K562 (cell line): Measurements from ENCODE around the gene GGACT. TPM values are rescaled to one million over a fixed set of nuclear protein-coding genes. Genes with fewer than 3 reads are reported as not detected.

Source experiments
- ATAC-seq: fragments of 200-7000 bp; cut with Tn5 transposase; 3 replicates; pipeline ENCODE4 v1.9.1; 2020; ENCODE audit warnings: moderate library complexity
- BruUV-seq: library from RNA; stranded (reverse); fragments of 400-500 nt; replicated peaks from 2 replicates; lab custom pipeline; 2021; lab: Mats Ljungman, UMichigan
- CTCF ChIA-PET: fragments of 300-600 bp; formaldehyde crosslinking; extraction: SDS; loops from one replicate; lab custom pipeline; 2021; ENCODE audit warnings: low intra/inter-chr PET ratio; lab: Yijun Ruan, JAX
- POLR2A ChIA-PET: fragments of 300-600, 350-650 bp; sonication (Branson Sonifier 250); formaldehyde crosslinking; extraction: SDS; loops from one replicate; lab custom pipeline; 2021; ENCODE audit warnings: antibody characterized with exemption, inconsistent platforms; lab: Yijun Ruan, JAX
- DNase-seq, 4 experiments: peaks; one replicate each; pipeline versions ENCODE4 v3.0.0 to v3.0.0-alpha.2; 2011 to 2018; ENCODE audit warnings: low spot score in 3 of 4, mixed read lengths in 3 of 4; ENCODE audit errors: extremely low read depth in 1 of 4
- FAIRE-seq: peaks from 2 replicates; lab custom pipeline; 2011; peaks lifted over from hg19 to GRCh38; lab: Jason Lieb, UNC
- H2AFZ ChIP-seq: 2 replicates; pipeline ENCODE4 v1.6.0; 2011; ENCODE audit warnings: low read depth, low read length, control low read depth, inconsistent platforms
- H3K27ac ChIP-seq: fragments of 200-600 bp; 3 replicates; pipeline ENCODE4 v1.8.0; 2011; ENCODE audit warnings: low read depth, mild to moderate bottlenecking, control low read depth, inconsistent platforms, low read length, moderate library complexity, mixed read lengths; ENCODE audit errors: extremely low read depth
- H3K27me3 ChIP-seq, 2 experiments: fragments of 300-600 bp in 1 of 2; 2 replicates in 1 of 2; 3 replicates in 1 of 2; pipeline versions ENCODE4 v1.6.0 to v1.8.0; 2011; ENCODE audit warnings: inconsistent platforms in 2 of 2, low read length in 2 of 2, mild to moderate bottlenecking in 1 of 2, mixed read lengths in 1 of 2, moderate library complexity in 1 of 2; ENCODE audit not compliant: control insufficient read depth in 2 of 2, insufficient read depth in 2 of 2
- H3K36me3 ChIP-seq: fragments of 300-600 bp; 3 replicates; pipeline ENCODE4 v1.8.0; 2011; ENCODE audit warnings: mild to moderate bottlenecking, low read length, inconsistent platforms; ENCODE audit not compliant: control insufficient read depth, insufficient read depth
- H3K4me1 ChIP-seq, 2 experiments: fragments of 200-600 bp in 1 of 2; replicated peaks in 1 of 2; 2 replicates in 1 of 2; 3 replicates in 1 of 2; pipeline versions ENCODE4 v1.5.1 to v1.8.0; 2011; ENCODE audit warnings: inconsistent platforms in 2 of 2, low read length in 2 of 2, mild to moderate bottlenecking in 1 of 2, mixed read lengths in 1 of 2, moderate library complexity in 1 of 2; ENCODE audit not compliant: control insufficient read depth in 2 of 2, insufficient read depth in 2 of 2
- H3K4me2 ChIP-seq: 2 replicates; pipeline ENCODE4 v1.6.1; 2011; ENCODE audit warnings: low read length, control low read depth, inconsistent platforms, mixed read lengths; ENCODE audit not compliant: insufficient read depth
- H3K4me3 ChIP-seq: fragments of 200-600 bp; sonication (generic), shearing (Covaris generic); 2 replicates; pipeline ENCODE4 v1.5.1; 2016; ENCODE audit warnings: control low read depth, inconsistent platforms
- H3K79me2 ChIP-seq: fragments of 200-600 bp; 3 replicates; pipeline ENCODE4 v1.8.0; 2011; ENCODE audit warnings: low read length, inconsistent platforms; ENCODE audit not compliant: control insufficient read depth, insufficient read depth
- H3K9ac ChIP-seq, 2 experiments: 2 replicates each; pipeline versions ENCODE4 v1.6.0 to v1.6.1; 2011; ENCODE audit warnings: low read depth in 2 of 2, low read length in 2 of 2, control low read depth in 1 of 2, inconsistent platforms in 1 of 2, mild to moderate bottlenecking in 1 of 2, mixed read lengths in 1 of 2; ENCODE audit not compliant: insufficient read depth in 1 of 2
- H3K9me1 ChIP-seq: one replicate; pipeline ENCODE4 v1.6.0; 2011; ENCODE audit warnings: inconsistent platforms, mild to moderate bottlenecking, low read length, moderate library complexity; ENCODE audit not compliant: control insufficient read depth, insufficient read depth
- H3K9me3 ChIP-seq: replicated peaks from 2 replicates; pipeline ENCODE4 v1.5.1; 2011; ENCODE audit warnings: low read depth, low read length, inconsistent platforms; ENCODE audit not compliant: control insufficient read depth, insufficient read depth
- H4K20me1 ChIP-seq: replicated peaks from 2 replicates; pipeline ENCODE4 v1.6.1; 2011; ENCODE audit warnings: low read length, inconsistent platforms, mixed read lengths; ENCODE audit not compliant: control insufficient read depth, insufficient read depth
- ARID1B ChIP-seq: fragments of 450-650 bp; IDR thresholded peaks from 2 replicates; pipeline ENCODE4 v1.6.1; 2016; ENCODE audit warnings: antibody characterized with exemption, mild to moderate bottlenecking, inconsistent platforms
- DMBX1 ChIP-seq: fragments of 250-450 bp; sonication (Bioruptor Pico); IDR thresholded peaks from 2 replicates; pipeline ENCODE4 v1.8.0; 2022; ENCODE audit warnings: inconsistent platforms, mild to moderate bottlenecking, moderate library complexity, borderline replicate concordance
- ESRRB ChIP-seq: fragments of 250-450 bp; sonication (Bioruptor Pico); IDR thresholded peaks from 2 replicates; pipeline ENCODE4 v1.5.0; 2020; ENCODE audit warnings: mild to moderate bottlenecking, moderate library complexity, borderline replicate concordance
- GATA2 ChIP-seq: sonication (generic); formaldehyde crosslinking; IDR thresholded peaks from 2 replicates; pipeline ENCODE4 v1.4.0; 2020; ENCODE audit warnings: mild to moderate bottlenecking, missing genetic modification reagents
- HDGF ChIP-seq: fragments of 450-650 bp; IDR thresholded peaks from 2 replicates; pipeline ENCODE4 v1.6.1; 2016
- HEY1 ChIP-seq: fragments of 250-450 bp; sonication (Bioruptor Pico); IDR thresholded peaks from 2 replicates; pipeline ENCODE4 v1.5.0; 2020; ENCODE audit warnings: mild to moderate bottlenecking, moderate library complexity, borderline replicate concordance
- ILF3 ChIP-seq: fragments of 450-650 bp; IDR thresholded peaks from 2 replicates; pipeline ENCODE4 v1.6.1; 2018; ENCODE audit warnings: antibody characterized with exemption, mild to moderate bottlenecking, moderate library complexity, borderline replicate concordance
- MAFG ChIP-seq: fragments of 450-650 bp; conservative IDR thresholded peaks from 2 replicates; pipeline ENCODE4 v1.6.1; 2016; ENCODE audit warnings: missing genetic modification characterization, missing compliant biosample characterization
- MCM7 ChIP-seq, 2 experiments: fragments of 450-650 bp; IDR thresholded peaks; 2 replicates each; pipeline ENCODE4 v1.6.1; 2016 to 2018
- MEIS2 ChIP-seq: fragments of 450-650 bp; IDR thresholded peaks from 2 replicates; pipeline ENCODE4 v1.6.1; 2014; ENCODE audit warnings: mild to moderate bottlenecking; ENCODE audit not compliant: partially characterized antibody
- PATZ1 ChIP-seq: fragments of 250-450 bp; sonication (Bioruptor Pico); IDR thresholded peaks from 2 replicates; pipeline ENCODE4 v1.5.0; 2020; ENCODE audit warnings: mild to moderate bottlenecking, borderline replicate concordance
- PTBP1 ChIP-seq: fragments of 200-400 bp; formaldehyde crosslinking; IDR thresholded peaks from 2 replicates; pipeline ENCODE4 v1.6.1; 2017; ENCODE audit warnings: low read depth, low read length
- SMARCE1 ChIP-seq: fragments of 450-650 bp; IDR thresholded peaks from 2 replicates; pipeline ENCODE4 v1.7.1; 2016; ENCODE audit warnings: mild to moderate bottlenecking
- ZBTB17 ChIP-seq: fragments of 450-650 bp; formaldehyde crosslinking; IDR thresholded peaks from 2 replicates; pipeline ENCODE4 v1.4.0; 2020; ENCODE audit warnings: mild to moderate bottlenecking
- ZBTB33 ChIP-seq: sonication (generic); formaldehyde crosslinking; IDR thresholded peaks from 2 replicates; pipeline ENCODE4 v1.8.1; 2023; ENCODE audit warnings: mild to moderate bottlenecking, missing genetic modification reagents
- ZBTB9 ChIP-seq: fragments of 450-650 bp; formaldehyde crosslinking; IDR thresholded peaks from 2 replicates; pipeline ENCODE4 v1.4.0; 2020; ENCODE audit warnings: mild to moderate bottlenecking, moderate library complexity
- ZNF280A ChIP-seq: fragments of 450-650 bp; IDR thresholded peaks from 2 replicates; pipeline ENCODE4 v1.6.1; 2018; ENCODE audit warnings: mild to moderate bottlenecking, low read depth; ENCODE audit not compliant: partially characterized antibody
- WGBS: fragments of 100-300 bp; shearing (Covaris generic); methylation state at CpG from one replicate; pipeline ENCODE4 v1.1.6; 2016; ENCODE audit warnings: low coverage, mixed read lengths; ENCODE audit not compliant: insufficient coverage; ENCODE audit errors: missing lambda C conversion rate; 5-methylcytosine and 5-hydroxymethylcytosine counted together
- in situ Hi-C: fragments of 300-500 bp; cut with MboI; formaldehyde crosslinking; loops from 4 replicates; pipeline ENCODE4 v1.15.0; 2018; ENCODE audit warnings: inconsistent platforms, mixed read lengths
- intact Hi-C: fragments of 100-400 bp; cut with micrococcal nuclease; formaldehyde crosslinking; loops from 2 replicates; pipeline ENCODE4 v1.14.2; 2022
- polyA plus RNA-seq, 8 experiments: library from polyadenylated mRNA; depleted of rRNA in 4 of 8; stranded (reverse) in 5 of 8; unstranded in 3 of 8; fragments of >200 nt; fragmentation: Nextera tagmentation in 2 of 8; fragmentation: Illumina TruSeq in 1 of 8; extraction: Ambion mirVana in 2 of 8; extraction: Trizol in 1 of 8; gene quantifications; 2 replicates each; pipeline versions ENCODE4 v1.2.1 to v1.2.3, GENCODE V29; 2011 to 2014; ENCODE audit warnings: inconsistent platforms in 1 of 8, missing spikeins in 1 of 8
- total RNA-seq, 7 experiments: library from RNA; depleted of rRNA in 6 of 7; stranded (reverse); fragments of >200 nt in 6 of 7; fragmentation: Illumina TruSeq in 2 of 7; extraction: Trizol in 2 of 7; gene quantifications; 2 replicates each; pipeline versions ENCODE4 v1.2.1 to v1.2.3, GENCODE V29; 2011 to 2021; ENCODE audit warnings: low replicate concordance in 1 of 7

GGACT gene
- total and polyA plus RNA-seq, 9 of the 15 experiments (the other 6 are each of a cell fraction or from before 2014, with no cell fraction given): 0.20 to 3.2 (median 1.7) TPM

- Histone ChIP-seq H3K27me3 (no peaks in the 10 kb centered on the region), H4K20me1 (no peaks in the 10 kb centered on the region), H3K36me3 (no peaks in the 10 kb centered on the region), H3K27ac (no peak overlapping the region), H3K9me3 (no peaks in the 10 kb centered on the region), H3K9me1 (no peaks in the 10 kb centered on the region), H2AFZ (no peak overlapping the region), H3K9ac (no peak overlapping the region), H3K79me2 (no peaks in the 10 kb centered on the region), H3K4me2 (no peak overlapping the region), H3K4me3 (no peak overlapping the region), H3K4me1 (no peaks in the 10 kb centered on the region; a peak in 1 of 5 replicates)
- in situ Hi-C loops (no loop called here), intact Hi-C loops (no loop called here)
- ATAC-seq (no peak), DNase-seq (no peak), FAIRE-seq (no peak)
- no TSS peak for BruUV-seq
- POLR2A ChIA-PET: no interaction called here
- TF ChIP-seq ZBTB17 (CRISPR knock-in tag) (no peak), ARID1B (no peak), SMARCE1 (no peak), ILF3 (no peak), ZNF280A (no peak), MCM7 (IDR thresholded peaks at IDR 0.05) (no peak), MAFG (tag) (no peak), DMBX1 (CRISPR knock-in tag) (no peak), ZBTB33 (CRISPR knock-in tag) (no peak), HDGF (no peak), HEY1 (no peak), ESRRB (CRISPR knock-in tag) (no peak), PTBP1 (no peak), PATZ1 (CRISPR knock-in tag) (no peak), GATA2 (CRISPR knock-in tag) (no peak), ZBTB9 (CRISPR knock-in tag) (no peak), MEIS2 (no peak)
- 25% methylated on average over 7 of the region's 8 CpGs for WGBS
- CTCF ChIA-PET: no interaction called here
Observed at GRCh38 chr13:100483841-100484381, 104.7 kb downstream of the GGACT start.
